MCF 10A (cell line): Measurements from ENCODE around the gene STK10. TPM values are rescaled to one million over a fixed set of nuclear protein-coding genes. Genes with fewer than 3 reads are reported as not detected.

Experiments
- BruUV-seq: library from RNA; stranded (reverse); fragments of 400-500 nt; replicated peaks from 2 replicates; lab custom pipeline; 2021; lab: Mats Ljungman, UMichigan
- CTCF ChIA-PET: fragments of 300-600 bp; sonication (Branson Sonifier 250); formaldehyde crosslinking; extraction: SDS; loops from one replicate; lab custom pipeline; 2021; ENCODE audit warnings: antibody characterized with exemption, inconsistent platforms; lab: Yijun Ruan, JAX
- POLR2A ChIA-PET: fragments of 300-600, 350-650 bp; sonication (Branson Sonifier 250); formaldehyde crosslinking; extraction: SDS; loops from one replicate; lab custom pipeline; 2020; ENCODE audit warnings: antibody characterized with exemption, inconsistent platforms; lab: Yijun Ruan, JAX
- DNase-seq: peaks from one replicate; pipeline ENCODE4 v3.0.0-alpha.2; 2018; ENCODE audit not compliant: unreplicated experiment
- H3K27ac Mint-ChIP-seq: one replicate; pipeline ENCODE4 v1.8.0; 2022; ENCODE audit warnings: mild to moderate bottlenecking, low read depth, mixed read lengths; ENCODE audit not compliant: unreplicated experiment
- H3K27me3 Mint-ChIP-seq: one replicate; pipeline ENCODE4 v1.8.0; 2022; ENCODE audit warnings: mixed read lengths; ENCODE audit not compliant: insufficient read depth, unreplicated experiment
- H3K36me3 Mint-ChIP-seq: one replicate; pipeline ENCODE4 v1.8.0; 2022; ENCODE audit warnings: mild to moderate bottlenecking, moderate library complexity, mixed read lengths; ENCODE audit not compliant: insufficient read depth, unreplicated experiment
- H3K4me1 Mint-ChIP-seq: one replicate; pipeline ENCODE4 v1.8.0; 2022; ENCODE audit warnings: mixed read lengths; ENCODE audit not compliant: insufficient read depth, unreplicated experiment
- H3K4me3 Mint-ChIP-seq: one replicate; pipeline ENCODE4 v1.8.0; 2022; ENCODE audit warnings: mild to moderate bottlenecking, moderate library complexity, mixed read lengths; ENCODE audit not compliant: unreplicated experiment
- H3K9me3 Mint-ChIP-seq: one replicate; pipeline ENCODE4 v1.8.0; 2022; ENCODE audit warnings: mixed read lengths; ENCODE audit not compliant: unreplicated experiment
- intact Hi-C: fragments of 100-400 bp; cut with micrococcal nuclease; formaldehyde crosslinking; loops from 2 replicates; pipeline ENCODE4 v1.14.1; 2022
- total RNA-seq: library from RNA; stranded (reverse); gene quantifications from 2 replicates; pipeline ENCODE4 v1.2.3, GENCODE V29; 2022
- TF ChIP-seq, protein P1 (sequence below): fragments of 200-600 bp; IDR thresholded peaks from one replicate; pipeline ENCODE4 v1.8.0; 2022; ENCODE audit warnings: antibody characterized with exemption, mild to moderate bottlenecking; ENCODE audit not compliant: unreplicated experiment

STK10 gene
- total RNA-seq, 1 experiment from 2014 or later: 46.5 TPM

DNA sequence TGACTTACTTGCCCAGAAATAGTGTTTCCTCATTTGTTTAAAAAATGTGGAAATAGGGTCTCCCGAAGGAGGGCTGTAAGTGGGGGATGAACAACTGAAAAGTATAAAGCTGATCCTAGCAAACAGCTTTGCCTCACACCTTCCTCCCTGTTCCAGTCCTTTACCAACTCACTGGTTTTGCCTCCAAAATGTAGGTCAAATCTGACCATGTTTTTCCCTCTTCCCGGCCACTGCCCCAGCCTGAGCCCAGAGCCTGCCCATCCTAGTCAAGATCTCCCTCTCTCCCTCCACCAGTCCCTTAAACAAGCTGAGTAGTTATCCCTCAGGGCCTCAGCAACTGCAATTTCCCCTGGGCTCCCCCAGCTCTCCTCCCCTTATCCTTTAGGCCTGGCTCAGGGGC is 99.2 kb downstream of the STK10 start:
- no peak for DNase-seq
- H3K27me3 Mint-ChIP-seq: no peaks in the 10 kb centered on the region
- H3K4me1 Mint-ChIP-seq: no peaks in the 10 kb centered on the region
- intact Hi-C loops: no loop called here
- H3K4me3 Mint-ChIP-seq: no peak overlapping the region
- ChIA-PET POLR2A (interaction anchor here (0.6 to 1.0 kb wide), 2 partner anchors 25 to 144 kb away, joined by 3 to 4 read pairs; no protein-coding TSS in a partner anchor), CTCF (interaction anchor here (0.6 to 1.3 kb wide), 4 partner anchors 12 to 670 kb away, joined by 3 to 4 read pairs (median 3); no protein-coding TSS in a partner anchor)
- TF ChIP-seq, protein P1, sequence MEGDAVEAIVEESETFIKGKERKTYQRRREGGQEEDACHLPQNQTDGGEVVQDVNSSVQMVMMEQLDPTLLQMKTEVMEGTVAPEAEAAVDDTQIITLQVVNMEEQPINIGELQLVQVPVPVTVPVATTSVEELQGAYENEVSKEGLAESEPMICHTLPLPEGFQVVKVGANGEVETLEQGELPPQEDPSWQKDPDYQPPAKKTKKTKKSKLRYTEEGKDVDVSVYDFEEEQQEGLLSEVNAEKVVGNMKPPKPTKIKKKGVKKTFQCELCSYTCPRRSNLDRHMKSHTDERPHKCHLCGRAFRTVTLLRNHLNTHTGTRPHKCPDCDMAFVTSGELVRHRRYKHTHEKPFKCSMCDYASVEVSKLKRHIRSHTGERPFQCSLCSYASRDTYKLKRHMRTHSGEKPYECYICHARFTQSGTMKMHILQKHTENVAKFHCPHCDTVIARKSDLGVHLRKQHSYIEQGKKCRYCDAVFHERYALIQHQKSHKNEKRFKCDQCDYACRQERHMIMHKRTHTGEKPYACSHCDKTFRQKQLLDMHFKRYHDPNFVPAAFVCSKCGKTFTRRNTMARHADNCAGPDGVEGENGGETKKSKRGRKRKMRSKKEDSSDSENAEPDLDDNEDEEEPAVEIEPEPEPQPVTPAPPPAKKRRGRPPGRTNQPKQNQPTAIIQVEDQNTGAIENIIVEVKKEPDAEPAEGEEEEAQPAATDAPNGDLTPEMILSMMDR: no peak
- H3K36me3 Mint-ChIP-seq: no peaks in the 10 kb centered on the region
- H3K27ac Mint-ChIP-seq: no peak overlapping the region
- H3K9me3 Mint-ChIP-seq: peaks cover 9% of the 10 kb centered on the region
- BruUV-seq: no TSS peak

DNA sequence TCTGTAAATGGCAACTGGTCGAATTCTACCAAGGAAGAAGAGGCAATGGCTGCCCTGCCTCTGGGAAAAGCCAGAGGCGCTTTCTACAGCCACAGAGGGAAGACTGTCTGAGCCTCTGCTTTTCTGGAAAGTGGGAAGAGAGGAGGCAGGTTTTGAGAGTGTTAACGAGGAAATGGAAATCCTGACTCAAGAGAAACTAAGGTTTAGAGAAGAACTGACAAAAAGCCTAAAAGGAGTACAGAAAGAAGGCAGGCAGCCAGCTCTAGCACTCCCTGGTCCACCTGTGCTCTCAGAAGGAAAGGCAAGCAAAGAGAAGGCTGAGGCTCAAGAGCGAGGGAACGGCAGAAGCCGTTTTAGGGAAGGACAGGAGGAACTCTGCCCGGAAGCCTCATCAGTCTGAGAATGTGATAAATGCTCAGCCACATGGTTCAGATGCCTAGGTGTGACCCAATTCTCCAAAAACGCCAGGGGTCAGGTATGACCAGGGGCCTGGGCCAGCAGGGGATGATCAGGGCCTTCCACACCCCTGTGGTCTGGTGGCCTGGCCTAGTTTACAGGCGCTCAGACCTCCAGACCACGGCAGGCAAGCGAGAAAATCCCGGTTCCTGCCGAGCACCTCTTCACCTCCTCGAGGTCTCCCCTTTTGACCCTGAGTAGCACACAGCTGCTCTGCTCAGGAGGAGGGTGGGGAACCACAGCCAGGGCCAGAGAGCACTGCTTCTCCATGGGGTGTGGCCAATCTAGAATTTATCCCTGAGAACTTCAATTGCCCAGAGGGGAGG is 101.6 kb downstream of the STK10 start:
- intact Hi-C loops: no loop called here
- Mint-ChIP-seq H3K27ac (no peak overlapping the region), H3K36me3 (no peaks in the 10 kb centered on the region), H3K4me3 (no peak overlapping the region), H3K9me3 (peaks cover 9% of the 10 kb centered on the region), H3K4me1 (no peaks in the 10 kb centered on the region), H3K27me3 (no peaks in the 10 kb centered on the region)
- ChIA-PET CTCF (no interaction called here), POLR2A (interaction anchor here (0.7 kb wide), 1 partner anchor 170 kb away, joined by 3 read pairs; no protein-coding TSS in a partner anchor)
- TF ChIP-seq, protein P1: no peak
- no peak for DNase-seq
- BruUV-seq: no TSS peak

DNA sequence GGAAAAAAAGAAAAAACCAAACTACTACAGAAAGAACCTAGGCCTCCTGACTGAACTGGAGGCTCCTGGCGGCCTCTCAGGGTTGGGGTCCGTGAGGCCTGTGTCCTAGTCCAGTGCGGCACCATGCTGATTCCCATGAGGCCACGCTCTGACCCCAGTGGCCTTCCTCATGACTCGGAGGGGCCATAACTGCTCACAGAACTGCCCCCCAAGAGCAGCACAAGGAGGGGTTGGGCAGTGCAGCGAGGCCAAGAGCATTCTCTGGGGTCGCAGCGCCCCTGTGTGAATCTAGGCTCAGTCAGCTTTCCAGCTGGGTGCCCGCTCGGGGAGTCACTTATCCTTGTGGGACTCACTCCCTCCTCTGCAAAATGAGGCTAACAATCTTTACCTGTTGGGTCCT is 102.3 kb downstream of the STK10 start:
- POLR2A ChIA-PET: no interaction called here
- Mint-ChIP-seq H3K9me3 (peaks cover 9% of the 10 kb centered on the region), H3K27me3 (no peaks in the 10 kb centered on the region), H3K4me3 (no peak overlapping the region), H3K36me3 (no peaks in the 10 kb centered on the region), H3K4me1 (no peaks in the 10 kb centered on the region), H3K27ac (no peak overlapping the region)
- no TSS peak for BruUV-seq
- CTCF ChIA-PET: no interaction called here
- DNase-seq: no peak
- TF ChIP-seq, protein P1: no peak
- intact Hi-C loops: no loop called here

DNA sequence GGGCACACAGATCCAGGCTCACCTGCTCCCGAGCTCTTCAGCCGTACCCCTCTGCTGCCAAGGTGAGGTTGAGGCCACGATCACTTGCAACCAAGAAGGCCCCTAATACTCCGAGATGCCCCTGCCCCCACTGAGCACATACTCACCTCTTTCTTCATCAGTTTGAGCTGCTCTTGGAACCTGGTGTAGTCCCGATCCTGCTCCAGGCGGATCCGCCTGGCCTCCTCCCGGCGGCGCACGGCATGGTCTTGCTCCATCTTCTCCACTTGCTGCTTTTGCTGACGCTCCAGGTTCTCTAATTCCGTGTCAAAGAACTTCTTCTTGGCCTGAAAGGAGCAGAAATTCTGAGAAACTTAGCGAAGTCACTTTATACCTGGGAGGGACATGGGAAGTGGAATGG is 105.8 kb downstream of the STK10 start:
- Mint-ChIP-seq H3K9me3 (no peaks in the 10 kb centered on the region), H3K4me1 (no peaks in the 10 kb centered on the region), H3K4me3 (no peak overlapping the region), H3K27me3 (no peaks in the 10 kb centered on the region), H3K27ac (no peak overlapping the region), H3K36me3 (peaks cover 17% of the 10 kb centered on the region)
- DNase-seq: no peak
- BruUV-seq: no TSS peak
- ChIA-PET POLR2A (no interaction called here), CTCF (interaction anchor here (0.5 to 1.3 kb wide), 3 partner anchors 23 to 530 kb away, joined by 3 to 5 read pairs (median 4); no protein-coding TSS in a partner anchor)
- intact Hi-C loops: no loop called here
- TF ChIP-seq, protein P1: no peak
